ENCODE results near the gene OTUD1. TPM values are rescaled to one million over a fixed set of nuclear protein-coding genes. Genes with fewer than 3 reads are reported as not detected.

The OTUD1 gene
- polyA plus RNA-seq, 3 donors: 3.6 to 11.8 (median 8.8) TPM

Other genes starting within 250 kb of the OTUD1 start
- gene PTF1A, start 246.8 kb upstream of the OTUD1 start, polyA plus RNA-seq: 10 to 100 TPM in 1 of 3 donors, not detected in 2; 16.2 TPM
- gene C10orf67, start 94.3 kb upstream of the OTUD1 start, polyA plus RNA-seq: under 1 TPM in 1 of 3 donors, not detected in 2; 0.45 TPM

Measured in adipose tissue (tissue), 3 donors.